Stimulated activated CD8-positive, alpha-beta memory T cell treated with anti-CD3 and anti-CD28 coated beads, Interleukin-12 subunit alpha, Interleukin-12 subunit beta, amount 100 ng/mL, for 24 hours (primary cell): ENCODE data around the gene DDX20.
A peak's percentile ranks its signal among the peaks of the same experiment; 100 is the strongest.
"Not testable (repeated sequence)": the region's sequence is repeated elsewhere in the genome, so short reads cannot be mapped to it uniquely, and the experiment has no call there.

Source experiments
- DNase-seq: peaks from one replicate; pipeline ENCODE4 v3.0.0-alpha.2; 2020; ENCODE audit errors: extremely low read depth

DDX20 gene

GRCh38 chr1:111733183-111733991 lies 22.3 kb upstream of the DDX20 start:
- no peak for DNase-seq

DNA sequence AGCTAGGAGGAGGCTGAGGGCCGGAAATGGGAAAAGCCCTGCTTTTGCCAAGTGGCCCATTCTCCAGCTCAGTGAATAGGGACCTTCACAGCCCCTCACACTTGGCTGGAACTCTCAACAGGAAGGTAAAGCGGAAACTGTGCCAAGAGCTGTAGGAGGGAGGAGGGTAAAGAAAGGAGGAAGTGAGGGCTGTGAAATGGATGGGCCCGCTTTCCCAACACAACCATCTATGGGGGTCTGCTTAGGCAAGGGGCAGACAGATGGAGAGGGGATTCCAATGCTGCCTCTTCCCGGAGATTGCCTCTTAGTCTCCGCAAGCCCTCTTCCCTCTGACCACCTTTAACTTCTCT lies 21.7 kb upstream of the DDX20 start:
- DNase-seq = no peak

- no peak for DNase-seq
Observed at GRCh38 chr1:111734426-111734825, 21.3 kb upstream of the DDX20 start.

DNA sequence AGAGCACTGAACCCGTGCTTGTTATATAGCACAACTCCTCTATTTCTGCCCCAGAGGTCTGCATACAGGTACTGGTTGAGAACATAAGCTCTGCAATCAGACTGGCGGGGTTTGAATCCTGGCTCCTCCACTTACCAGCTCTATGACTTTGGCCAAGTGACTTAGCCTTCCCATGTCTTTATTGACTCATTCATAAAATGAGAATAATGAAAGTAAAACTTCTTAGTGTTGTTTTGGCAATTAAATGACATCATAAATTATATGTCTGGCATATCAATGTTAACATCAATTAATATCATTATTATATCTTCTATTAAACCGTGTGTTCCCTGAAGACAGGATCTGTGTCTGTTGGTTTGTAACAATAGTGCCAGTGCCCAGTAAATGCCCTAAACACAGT lies 20.8 kb upstream of the DDX20 start:
- DNase-seq = no peak

GRCh38 chr1:111735321-111735720 lies 20.4 kb upstream of the DDX20 start:
- no peak for DNase-seq

GRCh38 chr1:111735858-111736544 lies 19.7 kb upstream of the DDX20 start:
- no peak for DNase-seq

DNA sequence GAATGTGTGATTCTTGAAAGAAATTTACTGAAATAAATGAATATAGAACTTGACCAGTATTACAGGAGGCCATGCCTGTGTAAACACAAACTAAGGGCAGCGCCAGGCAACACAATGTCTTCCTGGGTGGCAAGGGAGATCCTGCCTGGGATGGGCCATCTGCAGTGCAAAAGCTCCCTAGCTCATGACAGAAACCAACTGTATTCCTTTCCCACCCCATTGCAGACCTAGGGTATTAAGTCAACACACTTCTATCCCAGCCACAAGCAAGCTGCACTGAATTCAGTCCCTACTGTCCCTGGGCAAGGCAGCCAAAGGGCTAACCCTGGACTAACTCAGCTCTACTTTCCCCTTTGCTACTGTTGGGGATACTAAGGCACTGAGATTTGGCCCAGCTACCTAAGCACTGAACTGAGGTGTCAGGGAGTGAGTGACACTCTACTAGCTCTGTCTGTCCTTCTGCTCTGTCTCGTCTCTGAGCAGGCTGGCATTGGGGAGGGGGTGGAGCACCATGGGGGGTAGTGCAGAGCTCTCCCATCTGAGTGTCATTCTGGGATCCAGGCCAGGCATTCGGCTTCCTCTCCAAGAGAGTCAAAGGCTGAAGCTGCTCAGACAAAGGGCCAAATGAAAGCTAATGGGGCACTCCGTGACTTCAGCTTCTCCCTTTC lies 19.0 kb upstream of the DDX20 start:
- DNase-seq = no peak

DNA sequence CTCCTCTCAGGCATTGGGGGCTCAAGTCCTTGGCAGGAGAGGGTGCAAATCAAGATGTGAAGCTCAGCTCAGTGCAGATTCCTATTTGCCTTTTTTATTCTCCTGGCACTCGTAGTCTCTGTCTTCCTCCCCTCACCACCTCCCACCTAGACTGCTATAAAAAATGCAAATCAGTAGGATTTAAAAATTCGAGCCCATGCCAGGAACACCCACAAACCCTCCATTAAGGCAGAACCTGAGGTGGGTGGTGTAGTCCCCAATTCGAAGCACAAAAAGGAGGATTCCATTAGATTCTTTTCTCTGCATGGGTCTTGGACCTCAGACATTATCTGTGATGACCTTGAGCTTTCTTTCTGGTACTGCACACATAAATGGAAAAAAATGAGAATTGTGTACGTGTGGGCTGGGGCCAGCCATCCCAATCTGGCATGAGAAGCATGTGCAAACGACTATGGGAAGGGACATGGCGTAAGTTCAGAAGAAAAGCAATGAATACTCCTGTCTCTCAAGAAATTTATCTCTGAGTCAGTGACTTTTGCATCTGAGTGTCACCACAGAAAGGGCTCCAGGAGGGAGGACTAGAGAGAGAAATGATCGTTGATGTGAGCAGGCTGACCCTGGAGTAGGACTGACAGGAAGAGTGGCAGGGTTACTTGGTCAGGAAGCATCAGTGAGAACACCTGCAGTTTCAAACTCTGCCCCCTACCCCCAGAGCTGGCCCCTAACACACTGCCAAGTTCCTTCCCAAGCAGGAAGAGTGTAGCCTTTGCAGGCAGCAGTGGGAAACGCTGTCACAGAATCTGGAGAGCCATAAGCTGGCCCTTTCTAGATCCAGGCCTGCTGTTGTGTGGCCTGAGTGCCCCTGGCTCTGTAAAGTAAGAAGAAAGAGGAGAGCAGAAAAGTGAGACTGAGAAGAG lies 18.2 kb upstream of the DDX20 start:
- no peak for DNase-seq

DNA sequence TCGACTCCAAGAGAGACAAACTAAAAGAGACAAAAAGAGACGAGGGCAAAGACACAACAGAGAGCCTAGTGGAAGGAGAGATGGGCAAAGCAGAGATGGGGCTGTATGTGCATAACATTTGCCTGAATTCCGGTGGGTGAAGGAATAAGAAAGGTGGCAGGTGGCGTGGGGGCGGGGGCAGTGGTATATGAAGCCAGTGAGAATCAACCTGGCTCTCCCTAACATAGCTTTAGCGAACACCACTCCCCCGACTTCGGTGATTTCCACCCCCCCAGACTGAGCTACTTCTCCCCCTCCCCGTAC lies 17.6 kb upstream of the DDX20 start:
- no peak for DNase-seq

DNA sequence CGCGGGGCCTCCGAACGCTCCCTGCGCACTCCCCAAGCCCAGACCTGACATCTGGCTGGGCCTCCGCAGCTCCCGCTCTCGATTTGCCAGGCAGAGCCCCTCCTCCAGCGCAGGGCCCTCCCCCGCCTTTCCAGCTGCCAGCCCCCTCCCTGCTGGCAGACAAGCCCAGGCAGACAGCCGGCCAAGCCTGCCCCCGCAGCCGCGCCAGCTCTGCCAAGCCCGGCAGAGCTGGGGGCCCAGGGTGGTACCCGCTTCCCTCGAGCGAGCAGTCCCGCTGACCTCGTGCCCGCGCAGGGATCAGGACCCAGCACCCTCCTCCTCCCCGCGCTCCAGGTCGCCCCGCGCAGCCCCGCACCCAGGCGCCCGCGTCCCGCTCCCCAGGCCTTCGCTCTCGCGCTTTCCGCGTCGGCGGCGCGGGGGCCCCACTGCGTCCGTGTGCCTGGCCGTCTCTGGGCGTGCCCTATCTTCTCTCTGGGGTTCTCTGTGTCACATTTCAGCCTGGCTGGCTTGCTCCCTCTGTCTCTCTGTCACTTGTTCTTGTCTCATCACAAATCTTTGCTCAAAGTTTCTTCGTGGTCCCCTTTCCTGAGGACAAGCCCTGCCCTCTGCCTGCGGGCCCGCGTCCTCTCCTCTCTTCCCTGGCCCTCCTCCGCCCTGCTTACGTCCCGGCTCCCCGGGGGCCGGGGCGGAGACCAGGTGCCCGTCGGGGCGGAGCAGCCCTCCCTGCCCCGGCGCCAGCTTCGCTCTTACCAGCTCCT lies 17.1 kb upstream of the DDX20 start:
- DNase-seq = no peak

DNA sequence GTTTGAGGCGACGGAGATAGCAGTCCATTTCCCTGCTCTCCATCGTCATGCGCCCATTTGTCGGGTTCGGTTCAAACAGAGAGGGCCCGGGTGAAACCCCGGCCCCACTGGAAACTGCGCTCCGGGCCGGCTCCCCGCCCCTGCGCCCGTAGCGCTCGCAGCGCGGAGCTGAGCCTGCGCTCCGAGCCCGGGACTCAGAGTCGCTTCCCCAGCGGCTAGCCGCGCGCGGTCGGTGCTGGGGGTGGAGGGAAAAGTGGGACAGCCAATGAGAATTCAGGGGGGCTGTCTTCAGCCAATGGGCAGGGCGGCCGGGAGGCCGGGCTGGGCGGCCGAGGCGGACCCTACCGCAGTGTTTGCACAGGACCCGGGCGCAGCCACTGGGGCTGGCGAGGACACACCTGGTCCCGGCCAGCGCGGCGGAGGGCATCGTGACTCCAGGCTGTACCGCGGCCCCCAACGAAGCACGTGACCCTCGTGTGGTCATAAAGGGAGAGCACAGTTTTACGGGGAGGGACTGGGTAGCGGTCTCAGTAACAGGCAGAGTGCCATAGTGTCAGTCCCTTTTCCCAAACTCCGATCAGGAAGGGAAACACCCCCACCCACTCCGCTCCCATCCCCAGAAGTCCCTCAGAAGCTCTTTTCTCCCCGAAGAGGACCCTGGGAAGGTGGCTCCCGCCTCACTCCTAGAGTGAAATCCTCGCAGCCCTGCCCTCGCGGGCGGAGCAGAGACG lies 16.3 kb upstream of the DDX20 start, which contains the start of gene INKA2:
Gene INKA2 (minus strand): TSS at position 202 of the 731 bp plus-strand sequence. CDS start 153 bp downstream, at position 49.
- DNase-seq = peak; percentile 52

GRCh38 chr1:111739925-111740765 lies 15.6 kb upstream of the DDX20 start:
- DNase-seq = no peak

DNA sequence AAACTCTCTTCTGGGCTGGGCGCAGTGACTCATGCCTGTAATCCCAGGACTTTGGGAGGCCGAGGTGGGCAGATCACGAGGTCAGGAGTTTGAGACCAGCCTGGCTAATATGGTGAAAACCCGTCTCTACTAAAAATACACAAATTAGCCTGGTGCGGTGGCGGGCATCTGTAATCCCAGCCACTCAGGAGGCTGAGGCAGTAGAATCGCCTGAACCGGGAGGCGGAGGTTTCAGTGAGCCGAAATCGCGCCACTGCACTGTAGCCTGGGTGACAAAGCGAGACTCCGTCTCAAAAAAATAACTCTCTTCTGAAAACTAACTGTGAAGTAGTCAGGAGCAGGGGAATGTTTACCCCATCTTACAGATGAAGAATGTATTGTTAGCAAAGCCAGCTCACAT lies 13.4 kb upstream of the DDX20 start:
- not testable (repeated sequence) for DNase-seq

GRCh38 chr1:111742938-111743549 lies 12.7 kb upstream of the DDX20 start:
- no peak for DNase-seq

DNA sequence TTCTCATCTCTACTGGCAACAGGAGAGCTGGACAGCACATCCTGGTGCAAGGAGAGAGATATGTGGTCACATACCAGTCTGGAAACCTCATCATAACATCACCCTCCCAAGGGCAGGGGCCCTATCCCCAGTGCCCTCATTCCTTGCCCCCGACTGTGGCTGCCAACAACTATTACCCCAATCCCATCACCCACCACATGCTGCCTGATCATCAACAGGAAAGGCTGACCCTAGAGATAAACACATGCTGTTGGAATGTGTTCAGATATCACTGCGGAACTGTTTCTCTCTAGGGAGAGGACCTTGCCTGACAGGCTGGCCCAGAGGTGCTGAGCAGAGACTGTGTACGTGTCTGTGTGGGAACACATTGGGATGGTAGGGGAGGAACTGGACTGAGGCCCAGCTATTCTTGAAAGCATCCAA lies 12.0 kb upstream of the DDX20 start:
- no peak for DNase-seq

DNA sequence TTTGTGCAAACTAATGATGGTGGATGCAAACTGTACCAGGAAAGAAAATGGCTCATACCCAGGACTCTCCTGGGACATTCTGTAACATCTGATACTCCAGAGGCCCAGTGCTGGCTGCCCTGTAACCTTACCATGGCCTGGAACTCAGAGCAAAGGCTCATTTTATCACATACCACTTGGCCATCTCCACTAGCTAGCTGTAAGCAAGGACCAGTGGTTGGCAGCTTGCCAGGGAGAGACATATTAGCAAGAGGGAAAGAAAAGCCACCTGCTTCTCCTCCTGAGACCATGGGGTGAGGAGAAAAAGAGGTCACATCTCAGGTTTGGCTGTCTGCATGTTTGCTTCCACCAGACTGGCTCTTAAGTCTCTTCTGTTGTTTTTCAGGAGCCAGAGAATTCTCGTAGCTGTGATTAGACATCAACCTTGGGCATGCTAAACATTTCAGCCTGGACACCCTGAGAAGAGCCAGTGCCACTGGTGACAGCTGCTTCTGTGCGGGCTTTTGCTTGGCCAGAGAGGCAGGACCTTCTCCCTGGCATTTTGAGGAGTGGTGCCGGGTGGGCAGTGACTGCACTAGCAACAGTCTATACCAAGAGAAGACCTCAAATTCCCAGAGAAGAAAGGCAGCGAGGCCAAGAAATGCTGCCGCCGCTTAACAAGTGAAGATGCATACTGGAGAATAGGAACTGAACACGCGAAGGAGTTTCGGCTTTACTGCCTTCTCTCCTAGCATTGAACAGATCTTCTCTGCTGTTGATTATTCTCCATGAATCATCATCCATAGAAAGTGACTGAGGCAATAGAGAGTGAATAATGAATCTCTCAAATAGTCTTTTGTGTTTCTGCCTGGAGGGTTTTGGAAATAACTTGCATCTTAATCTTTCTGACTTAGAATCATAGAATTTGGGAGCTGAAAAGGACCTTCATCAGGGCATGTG lies 9.8 kb upstream of the DDX20 start:
- DNase-seq = no peak

GRCh38 chr1:111746614-111746999 lies 9.1 kb upstream of the DDX20 start:
- no peak for DNase-seq

- no peak for DNase-seq
Observed at GRCh38 chr1:111747282-111747734, 8.4 kb upstream of the DDX20 start.
